MM.1S (cell line): ENCODE measurements around the gene SFRP2.
A peak's percentile ranks its signal among the peaks of the same experiment; 100 is the strongest.

Experiments
- DNase-seq: peaks from one replicate; pipeline ENCODE4 v3.0.0-alpha.2; 2015
- H2AFZ ChIP-seq: fragments of 300-600 bp; sonication (generic); 2 replicates; pipeline ENCODE4 v1.6.0; 2016; ENCODE audit warnings: antibody characterized with exemption, low read length
- H3F3A ChIP-seq: fragments of 300-600 bp; sonication (generic); 2 replicates; pipeline ENCODE4 v1.6.1; 2016; ENCODE audit warnings: mild to moderate bottlenecking, antibody characterized with exemption, low read length, moderate library complexity, mixed read lengths; ENCODE audit not compliant: insufficient read depth
- H3K27ac ChIP-seq: fragments of 300-600 bp; sonication (generic); 2 replicates; pipeline ENCODE4 v1.5.1; 2016; ENCODE audit warnings: mild to moderate bottlenecking, low read length
- H3K27me3 ChIP-seq: fragments of 300-600 bp; sonication (generic); replicated peaks from 2 replicates; pipeline ENCODE4 v1.6.0; 2016; ENCODE audit warnings: low read length; ENCODE audit not compliant: insufficient read depth
- H3K36me3 ChIP-seq: fragments of 300-600 bp; sonication (generic); replicated peaks from 2 replicates; pipeline ENCODE4 v1.6.1; 2016; ENCODE audit warnings: mild to moderate bottlenecking, low read length, mixed read lengths; ENCODE audit not compliant: insufficient read depth
- H3K4me1 ChIP-seq: fragments of 300-600 bp; sonication (generic); 2 replicates; pipeline ENCODE4 v1.6.1; 2016; ENCODE audit warnings: low read length, mixed read lengths
- H3K4me2 ChIP-seq: fragments of 300-600 bp; sonication (generic); 2 replicates; pipeline ENCODE4 v1.6.0; 2016; ENCODE audit warnings: low read depth, low read length
- H3K4me3 ChIP-seq: fragments of 300-600 bp; sonication (generic); 2 replicates; pipeline ENCODE4 v1.5.1; 2016; ENCODE audit warnings: low read length, mixed read lengths
- H3K79me2 ChIP-seq: fragments of 300-600 bp; sonication (generic); 2 replicates; pipeline ENCODE4 v1.6.1; 2016; ENCODE audit warnings: mixed run types, low read length, mixed read lengths
- H3K9ac ChIP-seq: fragments of 300-600 bp; sonication (generic); 2 replicates; pipeline ENCODE4 v1.6.1; 2016; ENCODE audit warnings: low read length, mixed read lengths
- H3K9me2 ChIP-seq: fragments of 300-600 bp; sonication (generic); replicated peaks from 2 replicates; pipeline ENCODE4 v1.6.1; 2016; ENCODE audit warnings: mild to moderate bottlenecking, low read length, mixed read lengths; ENCODE audit not compliant: insufficient read depth
- H3K9me3 ChIP-seq: fragments of 300-600 bp; sonication (generic); replicated peaks from 2 replicates; pipeline ENCODE4 v1.6.1; 2016; ENCODE audit warnings: mild to moderate bottlenecking, low read length, mixed read lengths; ENCODE audit not compliant: insufficient read depth
- H4K20me1 ChIP-seq: fragments of 300-600 bp; sonication (generic); 2 replicates; pipeline ENCODE4 v1.6.1; 2016; ENCODE audit warnings: mild to moderate bottlenecking, low read length, moderate library complexity, mixed read lengths; ENCODE audit not compliant: insufficient read depth
- CTCF ChIP-seq: fragments of 300-600 bp; sonication (generic); IDR thresholded peaks from 2 replicates; pipeline ENCODE4 v1.5.1; 2016; ENCODE audit warnings: antibody characterized with exemption, low read length, mixed read lengths
- EZH2 ChIP-seq: fragments of 300-600 bp; sonication (generic); optimal IDR thresholded peaks from 2 replicates; pipeline ENCODE3; 2017; ENCODE audit warnings: low read depth, mild to moderate bottlenecking, antibody characterized with exemption, low read length, mixed read lengths
- EZH2phosphoT487 ChIP-seq: fragments of 300-600 bp; sonication (generic); IDR thresholded peaks from 2 replicates; pipeline ENCODE4 v1.6.1; 2018; ENCODE audit warnings: antibody characterized with exemption, low read length

Gene SFRP2

GRCh38 chr4:153764601-153765368 lies 24.1 kb downstream of the SFRP2 start:
- Histone ChIP-seq H3K9me3 (no peaks in the 10 kb centered on the region), H3K4me2 (no peak overlapping the region), H3K9me2 (no peaks in the 10 kb centered on the region), H4K20me1 (no peaks in the 10 kb centered on the region), H3K27me3 (no peaks in the 10 kb centered on the region; the same call in 1 of the 2 replicates), H3K79me2 (no peaks in the 10 kb centered on the region), H3K4me1 (no peaks in the 10 kb centered on the region), H3K9ac (no peak overlapping the region), H3K4me3 (no peak overlapping the region), H3K27ac (no peak overlapping the region), H2AFZ (no peak overlapping the region), H3F3A (no peaks in the 10 kb centered on the region), H3K36me3 (no peaks in the 10 kb centered on the region)
- no peak for DNase-seq
- no peak for TF ChIP-seq CTCF
- no peak for TF ChIP-seq EZH2
- TF ChIP-seq EZH2phosphoT487 = no peak

GRCh38 chr4:153763404-153763803 lies 25.5 kb downstream of the SFRP2 start:
- H3F3A ChIP-seq = no peaks in the 10 kb centered on the region
- no peaks in the 10 kb centered on the region for H3K36me3 ChIP-seq
- DNase-seq = no peak
- no peaks in the 10 kb centered on the region for H3K9me3 ChIP-seq
- no peak overlapping the region for H3K4me3 ChIP-seq
- no peak overlapping the region for H3K9ac ChIP-seq
- H2AFZ ChIP-seq = no peak overlapping the region
- no peak for TF ChIP-seq EZH2phosphoT487
- peak; percentile 31 for TF ChIP-seq CTCF
- no peaks in the 10 kb centered on the region for H3K4me1 ChIP-seq
- H3K27me3 ChIP-seq = no peaks in the 10 kb centered on the region; the same call in 1 of the 2 replicates
- no peaks in the 10 kb centered on the region for H4K20me1 ChIP-seq
- H3K79me2 ChIP-seq = no peaks in the 10 kb centered on the region
- H3K27ac ChIP-seq = no peak overlapping the region
- H3K9me2 ChIP-seq = no peaks in the 10 kb centered on the region
- no peak overlapping the region for H3K4me2 ChIP-seq

GRCh38 chr4:153759407-153760316 lies 29.2 kb downstream of the SFRP2 start, which contains the start of gene RNF175:
TSS of gene RNF175 (minus strand) at chr4:153760024. CDS start at chr4:153759862, 162 bp downstream.
- H2AFZ ChIP-seq = 0 out of 2 replicates have a peak within 1 kb of the TSS, but pooled peaks have one; percentile 16
- no peaks in the 10 kb centered on the region for H3K4me1 ChIP-seq
- no peaks in the 10 kb centered on the region for H3K79me2 ChIP-seq
- H3F3A ChIP-seq = no peaks in the 10 kb centered on the region
- no peaks in the 10 kb centered on the region for H3K9me3 ChIP-seq
- H3K4me3 ChIP-seq = peak within 1 kb of the TSS; percentile 36; the same call in 1 of the 2 replicates
- no peak for DNase-seq
- peak within 1 kb of the TSS; percentile 35; the same call in 1 of the 2 replicates for H3K4me2 ChIP-seq
- no peaks in the 10 kb centered on the region for H4K20me1 ChIP-seq
- no peak within 1 kb of the TSS for H3K27ac ChIP-seq
- H3K27me3 ChIP-seq = no peaks in the 10 kb centered on the region
- H3K9ac ChIP-seq = no peak within 1 kb of the TSS
- TF ChIP-seq EZH2phosphoT487 (no peak), CTCF (no peak), EZH2 (no peak)
- H3K36me3 ChIP-seq = no peaks in the 10 kb centered on the region
- no peaks in the 10 kb centered on the region for H3K9me2 ChIP-seq
